Breast epithelium (tissue), 3 donors: ENCODE measurements around the gene CRIM1.

Experiments used
- POLR2AphosphoS5 ChIP-seq, 3 donors: sonication (generic); formaldehyde crosslinking; IDR thresholded peaks; one replicate each; pipeline ENCODE4 v1.6.1; 2017; ENCODE audit warnings: antibody characterized with exemption in 3 of 3
- TF ChIP-seq, protein P1 (sequence below), 3 donors: fragments of 450-650 bp; IDR thresholded peaks; one replicate each; pipeline ENCODE4 v1.5.1; 2016 to 2017; ENCODE audit warnings: antibody characterized with exemption in 3 of 3, mild to moderate bottlenecking in 3 of 3, moderate library complexity in 3 of 3

DNA sequence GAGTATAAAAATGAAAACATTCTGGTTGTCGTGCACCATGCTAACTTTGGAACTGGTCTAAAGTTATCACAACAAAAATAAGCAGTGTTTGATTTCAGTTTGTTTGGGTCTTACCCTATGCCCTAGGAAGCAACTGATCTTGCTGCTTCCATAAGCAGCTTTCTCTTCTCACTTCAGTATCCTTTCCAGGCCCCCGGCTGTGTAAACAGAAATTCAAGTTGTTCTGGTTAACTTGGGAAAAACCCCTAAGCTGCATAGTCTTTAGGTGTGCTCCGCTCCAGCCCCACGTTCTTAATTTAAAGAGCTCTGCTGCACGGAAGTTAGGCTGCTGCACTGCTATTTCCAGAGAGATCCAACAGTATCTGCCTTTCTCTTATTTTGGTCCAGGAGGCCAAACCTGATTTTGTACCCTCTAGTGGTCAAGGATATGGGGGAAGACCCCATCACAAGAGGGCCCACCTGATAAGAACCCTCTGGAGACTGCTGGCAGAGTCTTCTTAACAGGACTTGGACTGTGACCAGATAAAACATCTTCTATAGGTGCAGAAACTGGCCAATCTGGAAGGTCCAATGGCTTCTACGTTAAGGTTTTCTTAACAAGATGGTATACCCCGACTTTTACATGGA is 173.3 kb downstream of the CRIM1 start:
- TF ChIP-seq, protein P1, sequence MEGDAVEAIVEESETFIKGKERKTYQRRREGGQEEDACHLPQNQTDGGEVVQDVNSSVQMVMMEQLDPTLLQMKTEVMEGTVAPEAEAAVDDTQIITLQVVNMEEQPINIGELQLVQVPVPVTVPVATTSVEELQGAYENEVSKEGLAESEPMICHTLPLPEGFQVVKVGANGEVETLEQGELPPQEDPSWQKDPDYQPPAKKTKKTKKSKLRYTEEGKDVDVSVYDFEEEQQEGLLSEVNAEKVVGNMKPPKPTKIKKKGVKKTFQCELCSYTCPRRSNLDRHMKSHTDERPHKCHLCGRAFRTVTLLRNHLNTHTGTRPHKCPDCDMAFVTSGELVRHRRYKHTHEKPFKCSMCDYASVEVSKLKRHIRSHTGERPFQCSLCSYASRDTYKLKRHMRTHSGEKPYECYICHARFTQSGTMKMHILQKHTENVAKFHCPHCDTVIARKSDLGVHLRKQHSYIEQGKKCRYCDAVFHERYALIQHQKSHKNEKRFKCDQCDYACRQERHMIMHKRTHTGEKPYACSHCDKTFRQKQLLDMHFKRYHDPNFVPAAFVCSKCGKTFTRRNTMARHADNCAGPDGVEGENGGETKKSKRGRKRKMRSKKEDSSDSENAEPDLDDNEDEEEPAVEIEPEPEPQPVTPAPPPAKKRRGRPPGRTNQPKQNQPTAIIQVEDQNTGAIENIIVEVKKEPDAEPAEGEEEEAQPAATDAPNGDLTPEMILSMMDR (IDR thresholded peaks at IDR 0.05) = no peak
- no peak for TF ChIP-seq POLR2AphosphoS5 (IDR thresholded peaks at IDR 0.05)
